ENCODE results near the gene NECTIN2.
A peak's percentile ranks its signal among the peaks of the same experiment; 100 is the strongest.

GRCh38 chr19:44903602-44904425 is 57.7 kb downstream of the NECTIN2 start:
- TF ChIP-seq CTCF (IDR thresholded peaks at IDR 0.05) (peak; percentile 98), EZH2 (IDR thresholded peaks at IDR 0.05; ENCODE audit: borderline replicate concordance, insufficient read depth, low read depth, low read length, poor library complexity, severe bottlenecking) (no peak)

Measured in B cell (primary cell).